GM21528 (cell line): Measurements from ENCODE around the gene RREB1.

Source experiments
- ATAC-seq: cut with Tn5 transposase; IDR thresholded peaks from one replicate; pipeline ENCODE4 v1.9.1; 2021; ENCODE audit warnings: mild to moderate bottlenecking, moderate library complexity; ENCODE audit not compliant: unreplicated experiment, low FRiP score

The RREB1 gene

GRCh38 chr6:7215131-7215530 lies 107.4 kb downstream of the RREB1 start:
- ATAC-seq = no peak

DNA sequence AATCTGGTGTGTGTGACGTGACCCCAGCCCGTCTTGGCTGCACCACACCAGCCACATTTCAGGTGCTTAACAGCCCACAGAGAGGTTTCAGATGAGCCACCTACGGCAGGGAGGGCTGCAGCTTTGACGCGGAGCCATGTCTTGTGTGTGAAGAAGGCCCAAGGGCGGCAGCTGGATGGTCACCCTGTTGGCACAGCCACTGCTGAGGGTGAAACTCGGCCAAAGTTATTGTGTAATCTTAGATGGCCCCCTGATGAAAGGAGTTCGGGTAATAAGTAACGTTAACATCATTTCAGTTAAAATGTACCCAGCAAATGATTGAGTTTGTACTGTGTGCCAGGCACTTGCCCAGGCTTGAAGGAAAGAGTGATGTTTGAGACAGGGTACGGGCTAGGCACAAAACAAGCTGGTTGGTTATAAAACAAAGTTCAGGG lies 108.1 kb downstream of the RREB1 start:
- ATAC-seq = no peak

GRCh38 chr6:7216941-7217621 lies 109.3 kb downstream of the RREB1 start:
- ATAC-seq = no peak

DNA sequence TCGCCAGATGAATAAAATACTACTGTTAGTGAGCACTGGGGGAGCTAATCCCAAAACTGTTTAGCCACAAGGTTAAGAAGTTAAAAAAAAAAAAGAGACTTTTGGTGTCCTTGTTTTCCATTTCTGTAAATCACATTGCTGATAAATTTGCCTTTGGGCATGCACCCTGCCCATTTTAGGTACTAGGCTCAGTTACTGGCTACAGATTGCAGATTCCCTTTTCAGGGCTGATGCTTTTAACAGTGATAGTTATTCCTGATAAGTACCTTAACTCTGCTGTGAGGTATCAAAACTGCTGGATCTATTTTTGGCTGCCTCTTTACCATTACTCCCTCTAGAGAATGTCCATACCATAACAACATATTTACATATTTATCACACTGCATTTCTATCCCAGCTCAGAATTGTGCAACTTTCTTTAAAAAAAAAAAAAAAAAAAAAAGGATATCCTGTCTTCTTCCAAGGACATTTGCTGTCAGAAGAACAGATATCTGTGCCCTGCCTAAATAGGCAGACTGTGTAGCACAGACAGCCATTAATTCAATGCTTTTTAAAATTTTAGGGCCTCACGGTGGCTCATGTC lies 110.7 kb downstream of the RREB1 start:
- ATAC-seq = no peak

DNA sequence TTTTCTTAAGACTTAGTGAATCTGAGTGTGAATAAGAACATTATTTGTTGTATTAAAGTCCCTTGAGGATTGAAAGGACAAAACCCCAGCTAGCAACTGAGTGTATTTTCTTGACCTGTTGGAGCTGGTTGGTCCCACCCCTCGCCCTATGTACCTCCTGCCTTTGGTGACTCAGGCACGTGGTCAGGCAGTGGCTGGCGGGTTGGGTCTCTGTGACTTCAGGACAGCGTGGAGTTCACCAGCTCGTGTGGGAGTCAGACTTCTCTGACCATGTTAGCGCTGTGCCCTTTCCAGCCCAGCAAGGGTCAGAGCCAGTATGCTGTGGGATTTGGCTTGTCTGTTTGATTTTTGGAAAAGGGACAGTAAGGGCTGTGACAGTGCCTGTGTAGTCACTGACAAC lies 111.5 kb downstream of the RREB1 start:
- no peak for ATAC-seq

- no peak for ATAC-seq
Measured at GRCh38 chr6:7222197-7222596, 114.4 kb downstream of the RREB1 start.

DNA sequence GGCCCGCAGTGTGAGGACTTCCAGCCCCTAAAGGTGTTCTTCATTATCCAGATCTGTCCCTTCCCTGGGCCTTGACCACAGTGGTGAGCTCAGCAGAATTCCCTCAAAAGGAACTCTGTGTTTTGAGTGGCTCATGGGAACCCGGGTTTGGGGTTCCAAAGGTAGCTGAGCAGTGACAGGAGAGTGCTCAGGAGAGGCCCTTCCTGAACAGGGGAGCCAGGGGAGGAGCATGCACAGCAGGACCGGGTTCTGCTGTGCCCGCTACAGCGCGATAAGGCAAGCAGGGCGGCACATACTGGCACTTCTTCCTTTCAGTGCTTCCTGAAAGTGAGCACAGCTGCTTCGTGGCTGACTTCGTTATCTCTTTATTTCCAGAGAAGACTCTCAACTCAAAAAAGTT lies 117.0 kb downstream of the RREB1 start:
- no peak for ATAC-seq

GRCh38 chr6:7228662-7229375 lies 121.1 kb downstream of the RREB1 start:
- no peak for ATAC-seq

- ATAC-seq = no peak
Measured at GRCh38 chr6:7229376-7230326, 121.9 kb downstream of the RREB1 start.

DNA sequence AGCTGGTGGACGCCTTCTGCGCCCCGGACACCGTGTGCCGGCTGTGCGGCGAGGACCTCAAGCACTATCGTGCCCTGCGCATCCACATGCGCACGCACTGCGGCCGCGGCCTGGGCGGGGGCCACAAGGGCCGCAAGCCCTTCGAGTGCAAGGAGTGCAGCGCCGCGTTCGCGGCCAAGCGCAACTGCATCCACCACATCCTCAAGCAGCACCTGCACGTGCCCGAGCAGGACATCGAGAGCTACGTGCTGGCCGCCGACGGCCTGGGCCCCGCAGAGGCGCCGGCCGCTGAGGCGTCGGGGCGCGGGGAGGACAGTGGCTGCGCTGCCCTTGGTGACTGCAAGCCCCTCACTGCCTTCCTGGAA lies 122.5 kb downstream of the RREB1 start:
- ATAC-seq = no peak

GRCh38 chr6:7230956-7231713 lies 123.4 kb downstream of the RREB1 start:
- no peak for ATAC-seq

GRCh38 chr6:7232351-7232750 lies 124.6 kb downstream of the RREB1 start:
- no peak for ATAC-seq

GRCh38 chr6:7234547-7234946 lies 126.8 kb downstream of the RREB1 start:
- no peak for ATAC-seq

GRCh38 chr6:7235712-7236305 lies 128.0 kb downstream of the RREB1 start:
- ATAC-seq = peak; percentile 9

DNA sequence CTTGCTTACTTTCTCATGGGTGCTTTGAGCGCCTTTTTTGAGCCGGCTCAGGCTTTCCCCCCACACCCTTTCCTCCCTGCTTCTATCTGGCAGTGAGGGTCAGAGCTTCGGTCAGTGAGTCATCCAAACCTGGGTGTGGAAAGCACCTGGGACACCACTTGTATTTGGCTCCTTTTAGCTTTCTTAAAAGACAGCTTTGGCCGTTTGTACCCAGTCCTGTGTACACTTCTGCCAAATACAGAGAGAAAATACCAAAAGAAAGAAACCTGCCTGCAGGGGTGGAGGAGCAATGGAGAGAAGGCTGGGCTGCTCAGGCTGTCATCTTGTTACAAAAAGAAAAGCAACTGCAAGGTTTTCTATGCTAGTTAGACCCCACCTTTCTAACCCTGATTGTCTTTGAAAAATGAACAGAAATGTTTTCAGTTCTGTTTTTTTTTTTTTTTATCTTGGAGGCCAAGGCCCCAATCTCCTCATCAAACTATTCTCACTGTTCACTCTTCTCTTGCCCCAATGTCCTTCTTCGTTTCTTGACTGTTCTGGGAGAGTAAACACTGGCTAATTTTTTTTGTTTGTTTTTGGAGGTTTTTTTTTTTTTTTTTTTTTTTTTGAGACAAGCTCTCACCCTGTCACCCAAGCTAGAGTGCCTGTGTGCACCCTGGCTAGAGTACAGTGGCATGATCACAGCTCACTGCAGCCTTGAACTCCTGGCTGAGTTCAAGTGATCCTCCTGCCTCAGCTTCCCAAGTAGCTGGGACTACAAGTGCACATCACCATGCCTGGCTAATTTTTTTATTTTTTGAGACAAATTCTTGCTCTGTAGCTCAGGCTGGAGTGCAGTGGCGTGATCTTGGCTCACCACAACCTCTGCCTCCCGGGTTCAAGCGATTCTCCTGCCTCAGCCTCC lies 128.8 kb downstream of the RREB1 start:
- ATAC-seq = peak; percentile 54

DNA sequence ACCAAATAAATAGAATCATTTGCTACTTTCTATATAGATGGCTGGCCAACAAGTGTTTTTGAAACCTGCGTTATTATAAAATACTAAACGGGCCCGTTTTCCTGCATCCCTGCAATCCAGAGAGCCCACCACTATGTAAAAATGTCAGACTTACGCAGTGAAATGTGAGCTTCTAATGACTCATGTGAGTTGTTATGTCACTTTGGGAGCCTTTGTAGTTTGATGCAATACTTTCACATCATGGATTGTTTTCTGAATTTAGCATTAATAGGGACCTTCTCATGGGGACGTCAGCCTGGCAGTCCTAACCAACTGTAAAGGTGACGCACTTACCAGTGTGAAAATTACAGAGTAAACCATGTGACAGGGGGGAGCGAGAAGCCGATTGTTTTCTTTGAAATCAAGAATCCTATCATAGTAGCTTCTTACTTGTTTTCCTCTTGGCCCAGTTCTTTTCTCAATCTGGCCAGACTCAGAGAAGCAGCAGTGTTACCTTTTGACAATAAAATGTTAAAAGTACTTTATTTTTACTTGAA lies 130.0 kb downstream of the RREB1 start:
- no peak for ATAC-seq

DNA sequence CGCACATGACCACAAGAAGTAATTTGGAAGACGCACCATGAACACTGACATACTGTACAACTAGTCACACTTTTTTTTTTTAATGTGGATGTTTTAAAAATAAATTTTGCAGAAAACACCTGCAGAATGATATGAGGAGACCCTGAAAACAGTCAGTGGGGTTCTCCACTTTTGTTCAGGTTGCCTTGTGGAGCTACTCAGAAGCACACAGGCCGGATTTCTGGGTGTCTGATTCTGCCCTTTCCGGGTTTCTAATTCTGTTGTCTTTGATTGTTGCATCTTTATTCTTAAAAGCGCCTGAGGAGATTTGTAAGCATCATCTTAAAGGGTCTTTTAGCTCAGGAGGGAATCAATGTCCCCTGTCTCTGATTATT lies 130.8 kb downstream of the RREB1 start:
- ATAC-seq = no peak

- ATAC-seq = no peak
Measured at GRCh38 chr6:7238900-7239589, 131.3 kb downstream of the RREB1 start.
